ENCODE results near the gene TMEM178A.

The TMEM178A gene

DNA sequence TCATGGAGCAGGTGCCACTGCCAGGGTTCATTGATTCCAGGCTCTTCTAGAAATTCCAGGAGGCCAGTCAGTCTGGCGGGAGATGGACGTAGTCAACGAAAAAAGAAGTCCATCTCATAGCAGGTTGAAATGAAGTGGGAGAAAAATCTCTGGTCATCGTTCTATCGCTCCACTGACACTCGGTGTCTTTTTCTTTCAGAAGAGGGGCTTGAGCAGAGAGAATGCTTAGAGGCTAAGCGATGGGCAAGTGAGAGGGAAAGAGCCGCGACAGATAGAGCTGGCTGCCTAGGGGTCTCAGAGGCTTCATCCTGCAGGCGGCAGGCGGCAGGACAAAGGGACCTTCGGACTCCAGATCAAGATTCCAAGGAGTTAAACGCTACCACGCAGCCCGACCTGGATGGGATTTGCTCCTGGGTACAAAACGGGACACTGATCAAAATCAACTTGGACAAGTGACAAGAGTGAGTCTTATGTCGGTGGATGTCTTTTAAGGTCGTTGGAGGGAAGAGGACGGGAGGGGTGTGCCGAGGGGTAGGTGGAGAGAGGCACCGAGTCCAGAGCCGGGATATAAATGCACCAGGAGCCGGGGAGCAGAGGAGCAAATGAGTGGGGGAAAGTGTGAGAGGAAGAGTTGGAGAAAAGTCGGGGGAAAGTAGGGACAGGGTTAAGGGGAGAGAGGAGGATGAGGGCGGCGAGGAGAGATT is 677 bp upstream of the TMEM178A start:
- TF ChIP-seq CEBPB (IDR thresholded peaks at IDR 0.05) (no peak), MAX (IDR thresholded peaks at IDR 0.05) (no peak), ZBTB7A (IDR thresholded peaks at IDR 0.05; ENCODE audit: low read depth) (no peak), TCF12 (IDR thresholded peaks at IDR 0.05; ENCODE audit: low read depth) (no peak), NFIC (IDR thresholded peaks at IDR 0.05) (no peak), EGR1 (IDR thresholded peaks at IDR 0.05) (no peak), RAD21 (IDR thresholded peaks at IDR 0.05; ENCODE audit: low read depth) (no peak), EP300 (IDR thresholded peaks at IDR 0.05; ENCODE audit: borderline replicate concordance) (no peak)
- TF ChIP-seq, protein P1, sequence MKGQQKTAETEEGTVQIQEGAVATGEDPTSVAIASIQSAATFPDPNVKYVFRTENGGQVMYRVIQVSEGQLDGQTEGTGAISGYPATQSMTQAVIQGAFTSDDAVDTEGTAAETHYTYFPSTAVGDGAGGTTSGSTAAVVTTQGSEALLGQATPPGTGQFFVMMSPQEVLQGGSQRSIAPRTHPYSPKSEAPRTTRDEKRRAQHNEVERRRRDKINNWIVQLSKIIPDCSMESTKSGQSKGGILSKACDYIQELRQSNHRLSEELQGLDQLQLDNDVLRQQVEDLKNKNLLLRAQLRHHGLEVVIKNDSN (IDR thresholded peaks at IDR 0.05) = no peak

DNA sequence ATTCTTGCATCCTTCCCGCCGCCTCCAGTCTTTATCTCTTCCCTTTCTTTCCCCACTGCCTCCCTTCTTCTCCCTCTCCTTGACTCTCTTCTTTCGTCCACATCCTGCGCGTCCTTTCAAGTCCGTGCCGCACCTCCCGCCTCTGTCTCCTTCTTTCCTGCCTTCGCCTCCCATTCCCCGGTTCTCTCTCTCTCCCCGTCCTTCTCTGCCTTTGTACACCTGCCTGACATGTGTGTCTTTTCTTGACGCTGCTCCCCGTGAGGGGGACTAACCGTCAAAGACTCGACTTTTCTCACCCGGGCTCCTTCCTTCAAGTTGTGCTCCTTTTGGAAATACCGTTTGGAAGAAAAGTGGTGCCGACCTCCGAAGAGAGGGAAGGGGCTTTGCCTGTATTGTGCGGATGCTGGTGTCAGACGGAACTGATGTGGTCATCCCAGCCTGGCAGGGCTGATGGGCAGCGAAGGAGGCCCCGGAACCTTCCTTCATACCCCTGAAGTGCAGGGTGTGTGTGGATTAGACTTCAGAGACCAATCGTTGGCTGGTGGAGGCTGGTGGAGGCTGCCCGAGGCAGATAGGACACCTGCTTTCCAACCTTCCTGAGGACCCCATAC is 879 bp downstream of the TMEM178A start:
- TF ChIP-seq TEAD4 (IDR thresholded peaks at IDR 0.05) (no peak), ZBTB7A (IDR thresholded peaks at IDR 0.05; ENCODE audit: low read depth) (no peak)

- TF ChIP-seq CEBPB (IDR thresholded peaks at IDR 0.05) = no peak
- TF ChIP-seq MAX (IDR thresholded peaks at IDR 0.05) = no peak
- TF ChIP-seq, protein P1 (IDR thresholded peaks at IDR 0.05) = no peak
- no peak for TF ChIP-seq YY1 (IDR thresholded peaks at IDR 0.05; ENCODE audit: low read depth)
- no peak for TF ChIP-seq FOXM1 (IDR thresholded peaks at IDR 0.05; ENCODE audit: borderline replicate concordance, low read depth)
- TF ChIP-seq RAD21 (IDR thresholded peaks at IDR 0.05; ENCODE audit: low read depth) = no peak
- TF ChIP-seq EGR1 (IDR thresholded peaks at IDR 0.05) = no peak
- no peak for TF ChIP-seq EP300 (IDR thresholded peaks at IDR 0.05; ENCODE audit: borderline replicate concordance)
- TF ChIP-seq, protein P2, sequence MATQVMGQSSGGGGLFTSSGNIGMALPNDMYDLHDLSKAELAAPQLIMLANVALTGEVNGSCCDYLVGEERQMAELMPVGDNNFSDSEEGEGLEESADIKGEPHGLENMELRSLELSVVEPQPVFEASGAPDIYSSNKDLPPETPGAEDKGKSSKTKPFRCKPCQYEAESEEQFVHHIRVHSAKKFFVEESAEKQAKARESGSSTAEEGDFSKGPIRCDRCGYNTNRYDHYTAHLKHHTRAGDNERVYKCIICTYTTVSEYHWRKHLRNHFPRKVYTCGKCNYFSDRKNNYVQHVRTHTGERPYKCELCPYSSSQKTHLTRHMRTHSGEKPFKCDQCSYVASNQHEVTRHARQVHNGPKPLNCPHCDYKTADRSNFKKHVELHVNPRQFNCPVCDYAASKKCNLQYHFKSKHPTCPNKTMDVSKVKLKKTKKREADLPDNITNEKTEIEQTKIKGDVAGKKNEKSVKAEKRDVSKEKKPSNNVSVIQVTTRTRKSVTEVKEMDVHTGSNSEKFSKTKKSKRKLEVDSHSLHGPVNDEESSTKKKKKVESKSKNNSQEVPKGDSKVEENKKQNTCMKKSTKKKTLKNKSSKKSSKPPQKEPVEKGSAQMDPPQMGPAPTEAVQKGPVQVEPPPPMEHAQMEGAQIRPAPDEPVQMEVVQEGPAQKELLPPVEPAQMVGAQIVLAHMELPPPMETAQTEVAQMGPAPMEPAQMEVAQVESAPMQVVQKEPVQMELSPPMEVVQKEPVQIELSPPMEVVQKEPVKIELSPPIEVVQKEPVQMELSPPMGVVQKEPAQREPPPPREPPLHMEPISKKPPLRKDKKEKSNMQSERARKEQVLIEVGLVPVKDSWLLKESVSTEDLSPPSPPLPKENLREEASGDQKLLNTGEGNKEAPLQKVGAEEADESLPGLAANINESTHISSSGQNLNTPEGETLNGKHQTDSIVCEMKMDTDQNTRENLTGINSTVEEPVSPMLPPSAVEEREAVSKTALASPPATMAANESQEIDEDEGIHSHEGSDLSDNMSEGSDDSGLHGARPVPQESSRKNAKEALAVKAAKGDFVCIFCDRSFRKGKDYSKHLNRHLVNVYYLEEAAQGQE (IDR thresholded peaks at IDR 0.05; ENCODE audit: low read depth) = no peak
- no peak for TF ChIP-seq CREB1 (IDR thresholded peaks at IDR 0.05; ENCODE audit: low read depth)
- no peak for TF ChIP-seq TCF12 (IDR thresholded peaks at IDR 0.05; ENCODE audit: low read depth)
- TF ChIP-seq ZBTB7A (IDR thresholded peaks at IDR 0.05; ENCODE audit: low read depth) = no peak
These were observed 1.6 kb downstream of the TMEM178A start for GRCh38 chr2:39667104-39667885.

- TF ChIP-seq RAD21 (IDR thresholded peaks at IDR 0.05; ENCODE audit: low read depth) = no peak
- TF ChIP-seq NFIC (IDR thresholded peaks at IDR 0.05) = no peak
- no peak for TF ChIP-seq EGR1 (IDR thresholded peaks at IDR 0.05)
- no peak for TF ChIP-seq EP300 (IDR thresholded peaks at IDR 0.05; ENCODE audit: borderline replicate concordance)
These were observed 2.2 kb downstream of the TMEM178A start for GRCh38 chr2:39667886-39668276.

DNA sequence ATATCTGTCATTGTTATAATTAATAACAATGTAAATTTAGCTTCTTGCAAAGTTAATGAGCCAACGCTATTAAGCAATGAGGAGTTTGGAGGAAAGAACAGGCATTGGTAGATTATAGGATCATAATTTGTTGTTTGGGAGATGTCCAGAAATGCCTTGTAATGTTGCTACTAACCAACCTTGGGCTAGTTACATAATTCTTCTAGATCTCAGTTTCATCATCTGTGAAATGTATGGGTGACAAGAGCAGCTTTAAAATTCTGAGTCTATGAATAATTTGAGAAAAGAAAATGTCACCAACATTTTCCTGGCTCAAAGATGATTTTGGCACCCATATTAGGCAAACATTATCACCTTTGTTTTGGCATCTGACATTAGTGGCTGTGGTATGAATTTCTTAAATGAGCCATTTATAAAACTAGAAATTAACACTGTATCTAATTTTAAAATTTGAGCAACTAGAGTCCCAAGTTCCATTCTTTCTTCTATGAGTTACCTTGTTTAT is 2.9 kb downstream of the TMEM178A start:
- no peak for TF ChIP-seq CREB1 (IDR thresholded peaks at IDR 0.05; ENCODE audit: low read depth)
- TF ChIP-seq YY1 (IDR thresholded peaks at IDR 0.05; ENCODE audit: low read depth) = no peak
- no peak for TF ChIP-seq NFIC (IDR thresholded peaks at IDR 0.05)
- no peak for TF ChIP-seq FOXM1 (IDR thresholded peaks at IDR 0.05; ENCODE audit: borderline replicate concordance, low read depth)
- TF ChIP-seq, protein P1 (IDR thresholded peaks at IDR 0.05) = no peak
- TF ChIP-seq EP300 (IDR thresholded peaks at IDR 0.05; ENCODE audit: borderline replicate concordance) = no peak

DNA sequence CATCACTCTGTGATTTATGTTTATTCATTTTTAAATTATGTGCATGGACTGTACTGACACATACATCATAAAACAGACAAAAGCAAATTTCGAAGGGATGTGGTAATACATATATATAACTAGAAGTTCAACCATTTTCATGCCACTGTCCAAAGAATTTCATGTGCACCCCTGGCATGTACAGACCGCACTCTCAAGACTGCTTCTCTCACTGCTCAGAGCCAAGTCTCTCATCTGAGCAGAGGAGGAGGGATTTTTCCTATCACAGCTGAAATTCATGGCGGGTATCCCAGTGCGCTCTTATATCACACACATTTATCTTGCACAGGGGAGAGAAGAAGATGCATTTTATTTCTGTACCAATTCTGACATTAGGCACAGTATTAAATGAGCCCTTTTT is 5.9 kb downstream of the TMEM178A start:
- TF ChIP-seq CREB1 (IDR thresholded peaks at IDR 0.05; ENCODE audit: low read depth) = no peak

GRCh38 chr2:39673018-39673417 is 7.3 kb downstream of the TMEM178A start:
- TF ChIP-seq TAF1 (IDR thresholded peaks at IDR 0.05; ENCODE audit: low read depth) (no peak), NFIC (IDR thresholded peaks at IDR 0.05) (no peak), MAX (IDR thresholded peaks at IDR 0.05) (no peak), FOXM1 (IDR thresholded peaks at IDR 0.05; ENCODE audit: borderline replicate concordance, low read depth) (no peak), EP300 (IDR thresholded peaks at IDR 0.05; ENCODE audit: borderline replicate concordance) (no peak), CEBPB (IDR thresholded peaks at IDR 0.05) (no peak), RAD21 (IDR thresholded peaks at IDR 0.05; ENCODE audit: low read depth) (no peak), YY1 (IDR thresholded peaks at IDR 0.05; ENCODE audit: low read depth) (no peak), TEAD4 (IDR thresholded peaks at IDR 0.05) (no peak), CREB1 (IDR thresholded peaks at IDR 0.05; ENCODE audit: low read depth) (no peak), EGR1 (IDR thresholded peaks at IDR 0.05) (no peak), TCF12 (IDR thresholded peaks at IDR 0.05; ENCODE audit: low read depth) (no peak), ZBTB7A (IDR thresholded peaks at IDR 0.05; ENCODE audit: low read depth) (no peak)
- TF ChIP-seq, protein P2 (IDR thresholded peaks at IDR 0.05; ENCODE audit: low read depth) = no peak
- TF ChIP-seq, protein P1 (IDR thresholded peaks at IDR 0.05) = no peak

All from Ishikawa (cell line).